Vein endothelial cell (primary cell): ENCODE measurements around the gene MIR17HG. TPM values are rescaled to one million over a fixed set of nuclear protein-coding genes. Genes with fewer than 3 reads are reported as not detected.

ENCODE experiments used
- total RNA-seq: library from RNA; depleted of rRNA; stranded (reverse); fragments of >200 nt; gene quantifications from 2 replicates; pipeline ENCODE4 v1.2.3, GENCODE V29; 2012

Gene MIR17HG
- total RNA-seq, result 7.5 and 11.9 TPM in 2 replicates

DNA sequence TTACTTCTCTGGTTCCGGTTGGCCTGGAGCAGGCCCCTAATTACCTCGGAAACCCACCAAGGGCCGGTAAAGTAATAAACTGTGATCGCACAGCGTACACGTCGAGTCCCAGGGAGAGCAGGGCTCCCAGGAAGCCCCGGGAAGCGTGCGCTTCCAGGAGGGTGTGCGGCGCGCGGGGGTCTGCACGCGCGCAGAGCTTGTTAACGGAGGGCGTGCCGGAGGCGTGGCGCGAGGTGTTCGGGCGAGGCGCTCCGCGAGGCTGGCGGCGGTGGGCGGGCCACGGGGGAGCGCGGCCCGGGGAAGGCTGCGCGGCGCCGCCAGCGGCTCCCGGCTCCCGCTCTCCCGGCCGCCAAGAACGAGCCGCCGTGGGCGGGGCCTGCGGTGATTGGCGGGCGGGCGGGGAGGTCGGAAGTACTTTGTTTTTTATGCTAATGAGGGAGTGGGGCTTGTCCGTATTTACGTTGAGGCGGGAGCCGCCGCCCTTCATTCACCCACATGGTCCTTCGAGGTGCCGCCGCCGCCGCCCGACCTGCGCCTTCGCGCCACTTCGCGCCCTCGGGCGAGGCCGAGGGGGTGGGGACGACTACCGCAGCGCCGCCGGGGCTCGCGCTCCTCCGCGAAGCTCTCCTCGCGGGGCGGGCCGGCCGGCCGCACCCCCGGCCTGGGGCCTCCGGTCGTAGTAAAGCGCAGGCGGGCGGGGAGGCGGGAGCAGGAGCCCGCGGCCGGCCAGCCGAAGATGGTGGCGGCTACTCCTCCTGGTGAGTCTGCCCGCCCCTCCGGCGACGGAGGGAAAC, at the start of gene MIR17HG:
MIR17HG (plus strand) TSS at position 486 of the 794 bp plus-strand sequence.

DNA sequence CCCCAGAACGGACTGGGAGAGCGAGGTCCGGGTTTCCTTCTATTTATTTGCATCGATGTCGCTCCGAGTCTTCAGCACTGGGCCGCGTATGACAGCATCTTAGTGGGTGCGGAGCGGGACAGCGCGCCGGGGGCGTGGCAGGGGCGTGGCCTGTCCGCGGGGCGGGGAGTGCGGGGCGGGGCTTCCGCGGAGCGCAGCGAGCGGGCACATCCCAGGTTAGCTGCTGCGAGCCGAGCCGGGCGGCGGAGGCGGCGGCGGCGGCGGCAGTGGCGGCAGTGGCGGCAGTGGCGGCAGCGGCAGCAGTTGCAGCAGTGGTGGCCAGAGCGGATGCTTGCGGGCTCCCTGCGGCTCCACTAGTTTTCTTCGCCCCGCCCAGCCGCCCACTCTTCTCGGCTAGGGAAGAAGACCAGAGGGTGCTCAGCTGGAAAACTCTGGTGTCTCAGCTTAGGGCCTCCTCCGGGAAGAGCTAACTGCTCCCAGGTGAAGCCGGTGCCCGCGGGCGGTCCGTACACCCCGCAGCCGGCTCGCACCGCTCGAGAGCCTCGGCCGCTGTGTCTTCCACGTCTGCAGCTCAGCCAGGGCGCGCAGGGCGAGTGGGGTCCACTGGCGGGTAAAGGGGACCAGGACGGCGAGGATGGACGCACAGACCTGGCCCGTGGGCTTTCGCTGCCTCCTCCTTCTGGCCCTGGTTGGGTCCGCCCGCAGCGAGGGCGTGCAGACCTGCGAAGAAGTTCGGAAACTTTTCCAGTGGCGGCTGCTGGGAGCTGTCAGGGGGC, 51.1 kb downstream of the MIR17HG start, which contains the start of gene GPC5:
GPC5 (plus strand) TSS at position 209 of the 776 bp plus-strand sequence.

Other genes with a start within 250 kb of the MIR17HG start
- gene GPC5, start 50.9 kb downstream of the MIR17HG start, total RNA-seq, result 0.19 and 2.9 TPM in 2 replicates